ENCODE data around the gene POLD3.
A peak's percentile ranks its signal among the peaks of the same experiment; 100 is the strongest.

POLD3 gene

DNA sequence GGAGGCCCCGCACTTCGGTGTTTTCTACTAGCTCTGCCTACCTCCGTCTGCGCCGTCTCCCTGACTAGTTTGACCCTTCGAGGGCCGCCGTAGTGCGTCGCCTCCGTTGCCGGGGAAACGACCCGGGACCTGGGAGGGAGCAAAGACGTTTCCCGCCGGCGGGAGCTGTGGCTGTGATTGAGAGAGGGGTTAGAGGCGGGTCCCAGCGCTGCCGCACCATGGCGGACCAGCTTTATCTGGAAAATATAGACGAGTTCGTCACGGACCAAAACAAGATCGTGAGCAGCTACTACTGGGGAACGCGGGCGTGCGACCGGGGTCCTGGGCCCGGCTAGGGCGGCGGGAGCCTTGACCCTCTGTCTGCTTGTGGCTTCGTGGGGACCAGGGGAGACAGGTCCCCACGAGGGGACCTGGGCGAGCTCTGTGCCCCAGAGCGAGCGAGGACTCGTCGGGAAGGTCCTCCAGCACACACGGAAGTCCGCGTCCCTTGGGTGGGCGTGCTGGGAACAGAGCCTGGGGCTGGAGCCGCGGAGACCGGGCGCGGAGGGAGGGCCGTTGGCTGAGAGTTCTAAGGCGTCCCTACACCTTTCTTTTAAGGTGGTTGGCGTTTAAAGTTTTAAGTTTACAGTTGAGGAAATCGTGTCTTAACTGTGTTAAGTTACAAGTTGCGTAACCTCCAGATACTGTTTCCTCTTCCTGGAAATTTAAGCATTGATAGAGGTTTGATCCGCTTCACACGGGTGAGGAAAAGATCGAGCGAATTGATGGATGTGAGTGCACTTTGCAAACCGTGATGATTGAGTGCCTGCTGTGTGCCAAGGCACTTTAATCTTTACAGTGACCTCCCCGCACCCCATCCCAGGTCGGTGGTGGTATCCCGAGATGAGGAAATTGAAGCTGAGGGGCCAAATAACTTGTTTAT, at the start of gene POLD3:
POLD3 (plus strand) TSS at position 142 of the 922 bp plus-strand sequence; CDS start at position 219, 77 bp downstream.
- peak; percentile 83 for DNase-seq

DNA sequence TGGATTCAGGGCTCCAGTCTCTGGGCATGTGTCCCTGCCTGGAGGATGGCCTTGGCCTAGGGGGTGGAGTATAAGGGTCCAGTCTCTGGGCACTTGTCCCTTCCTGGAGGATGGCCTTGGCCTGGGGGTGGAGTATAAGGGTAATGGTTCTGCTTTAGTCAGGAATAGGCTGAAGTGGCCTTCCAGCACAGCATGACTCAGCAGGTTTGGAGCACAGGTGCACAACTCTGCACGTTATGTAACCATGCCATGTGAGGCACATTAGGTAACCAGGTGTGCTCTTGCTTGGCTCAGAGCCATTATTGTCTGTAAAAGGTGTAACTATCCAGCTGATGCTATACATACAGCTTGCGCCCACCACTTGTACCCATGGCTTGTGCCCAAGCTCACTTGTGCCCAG, 48.4 kb upstream of the POLD3 start:
- peak; percentile 7 for DNase-seq

DNA sequence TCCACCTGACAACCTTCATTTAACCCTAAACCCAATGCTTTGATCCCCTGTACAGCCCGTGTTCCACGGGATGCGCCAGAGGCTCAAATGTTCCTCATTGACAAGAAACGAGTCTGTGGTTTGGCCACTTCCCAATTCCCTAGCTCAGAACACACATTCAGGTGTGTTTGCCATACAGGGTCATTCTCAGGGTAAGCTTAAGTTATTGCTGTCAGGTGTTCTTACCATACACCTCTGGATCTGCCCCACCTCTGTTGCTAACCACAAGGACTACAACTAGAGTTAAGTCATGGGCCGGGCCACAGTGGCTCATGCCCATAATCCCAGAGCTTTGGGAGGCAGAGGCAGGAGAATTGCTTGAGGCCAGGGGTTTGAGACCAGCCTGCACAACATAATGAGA, 45.6 kb upstream of the POLD3 start:
- DNase-seq = no peak

GRCh38 chr11:74550991-74551753, 41.2 kb upstream of the POLD3 start:
- DNase-seq = no peak

DNA sequence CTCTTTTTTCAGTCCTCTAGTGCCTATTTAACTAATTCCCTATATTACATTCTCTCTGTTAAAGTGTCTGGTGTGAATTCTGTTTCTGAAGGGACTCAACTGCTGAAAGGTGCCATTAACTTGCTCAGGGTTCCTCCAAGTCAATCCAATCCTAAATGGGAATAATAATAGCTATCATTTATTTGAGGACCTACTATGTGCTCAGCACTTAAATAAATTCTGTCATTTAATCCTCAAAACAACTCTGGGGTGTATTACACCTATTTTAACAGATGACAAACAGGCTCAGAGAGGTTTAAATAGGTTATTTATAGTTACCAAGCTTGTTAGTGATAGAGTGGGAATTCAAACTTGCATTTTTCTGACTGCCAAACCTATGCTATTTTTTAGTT, 40.6 kb upstream of the POLD3 start:
- no peak for DNase-seq

DNA sequence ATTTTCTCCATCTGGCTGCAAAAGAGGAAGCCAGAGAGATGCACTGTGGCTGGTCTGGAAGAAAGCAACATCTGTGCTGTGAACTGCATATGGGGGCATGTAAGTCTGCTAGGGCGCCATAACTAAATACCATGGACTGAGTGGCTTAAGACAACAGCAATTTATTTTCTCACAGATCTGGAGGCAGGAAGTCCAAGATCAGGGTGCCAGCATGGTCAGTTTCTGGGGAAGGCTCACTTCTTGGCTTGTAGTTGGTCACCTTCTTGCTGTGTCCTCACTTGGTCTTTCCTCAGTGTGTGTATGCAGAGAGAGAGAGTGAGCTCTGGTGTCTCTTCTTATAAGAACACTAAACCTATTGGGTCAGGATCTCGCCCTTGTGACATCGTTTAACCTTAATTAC, 34.9 kb upstream of the POLD3 start:
- no peak for DNase-seq

GRCh38 chr11:74559110-74559933, 33.1 kb upstream of the POLD3 start:
- no peak for DNase-seq

DNA sequence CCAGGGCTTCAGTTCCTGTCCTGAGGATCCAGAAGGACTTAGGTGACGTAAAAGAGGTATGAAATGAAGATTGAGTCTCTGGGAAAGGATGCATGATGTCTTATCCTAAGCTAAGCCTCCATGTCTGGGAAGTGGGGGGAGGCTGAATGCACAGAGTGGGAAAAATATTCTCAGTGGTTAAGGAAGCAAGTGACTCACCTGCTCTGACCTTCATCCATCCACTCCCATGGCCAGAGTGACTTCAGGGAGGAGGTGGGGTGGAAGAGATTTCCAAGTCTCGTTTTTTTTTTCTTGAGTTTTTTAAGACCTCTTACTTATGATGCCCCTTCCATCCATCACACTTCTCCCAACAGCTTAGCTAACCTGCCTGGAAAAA, 32.5 kb upstream of the POLD3 start:
- no peak for DNase-seq

GRCh38 chr11:74566146-74566960, 26.0 kb upstream of the POLD3 start:
- DNase-seq = no peak

GRCh38 chr11:74568028-74568427, 24.4 kb upstream of the POLD3 start:
- no peak for DNase-seq

DNA sequence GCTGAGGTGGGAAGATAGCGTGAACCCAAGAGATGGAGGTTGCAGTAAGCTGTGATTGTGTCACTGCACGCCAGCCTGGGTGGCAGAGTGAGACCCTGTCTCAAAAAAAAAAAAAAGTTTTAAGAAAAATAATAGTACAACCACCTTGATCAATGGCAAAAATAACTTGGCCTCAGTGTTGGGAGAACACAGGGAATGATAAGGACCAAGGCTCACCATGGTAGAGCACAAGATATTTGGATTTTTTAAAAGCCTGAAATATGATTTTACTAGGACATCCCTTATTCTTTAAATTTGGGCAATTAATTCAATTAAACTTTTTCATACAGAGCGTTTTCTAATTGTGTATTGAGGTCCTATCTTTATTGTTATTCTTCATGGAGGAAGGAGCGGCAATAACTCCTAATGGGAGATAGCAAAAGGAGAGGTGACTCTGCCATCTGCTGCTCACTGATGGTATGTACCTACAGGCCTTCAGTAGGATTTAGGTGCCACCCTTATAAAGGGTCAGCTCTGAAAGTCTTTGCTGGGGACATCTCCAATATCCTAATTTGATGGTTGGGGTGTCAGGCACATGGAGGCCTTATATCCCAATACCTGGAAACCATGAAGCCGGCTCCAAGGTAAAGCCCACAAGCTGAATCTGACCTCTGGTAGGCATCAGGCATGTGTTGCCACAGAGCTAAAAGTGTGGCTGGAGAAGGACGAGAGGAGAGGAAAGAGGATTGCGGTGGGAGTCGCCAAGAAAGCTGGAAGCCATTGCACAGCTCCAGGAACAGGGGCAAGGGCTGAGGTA, 21.9 kb upstream of the POLD3 start:
- no peak for DNase-seq

GRCh38 chr11:74571062-74571399, 21.4 kb upstream of the POLD3 start:
- DNase-seq = no peak

- DNase-seq = no peak
Observed at GRCh38 chr11:74572349-74572748, 20.0 kb upstream of the POLD3 start.

- no peak for DNase-seq
Observed at GRCh38 chr11:74574563-74574962, 17.8 kb upstream of the POLD3 start.

- no peak for DNase-seq
Observed at GRCh38 chr11:74575999-74576398, 16.4 kb upstream of the POLD3 start.

- DNase-seq = no peak
Observed at GRCh38 chr11:74577181-74577580, 15.2 kb upstream of the POLD3 start.

DNA sequence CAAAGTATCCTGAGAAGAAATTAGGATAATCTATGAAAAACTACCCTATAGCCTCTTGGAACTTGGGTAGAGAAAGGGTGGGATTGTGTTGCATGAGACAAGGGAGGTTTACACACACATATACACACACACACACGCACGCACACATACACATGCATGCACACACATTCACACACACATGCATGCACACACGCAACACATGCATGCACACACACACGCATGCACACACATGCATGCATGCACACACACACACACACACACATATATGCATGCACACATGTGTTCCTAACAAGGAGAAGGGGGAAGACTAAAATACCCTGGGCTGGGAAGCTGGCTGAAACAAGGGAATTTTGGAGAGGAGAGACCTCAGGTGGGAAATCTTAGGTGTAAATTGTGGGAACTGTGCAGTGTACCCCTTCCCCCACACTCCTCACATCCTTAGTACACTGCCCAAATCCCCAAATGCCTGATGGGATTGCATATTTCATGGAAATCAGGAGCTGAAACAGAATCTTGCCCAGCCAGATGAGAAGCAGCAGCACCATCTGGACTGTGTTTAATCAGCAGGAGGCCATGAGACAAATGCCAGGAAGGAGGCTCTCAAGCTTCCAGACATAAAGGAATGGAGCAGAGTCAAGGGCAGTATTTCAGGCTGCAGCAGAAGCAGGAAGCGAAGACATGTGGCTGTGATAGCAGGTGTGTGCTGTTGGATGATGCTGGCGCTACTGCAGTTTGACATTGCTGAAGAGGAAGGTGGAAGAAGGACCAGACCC, 14.6 kb upstream of the POLD3 start:
- DNase-seq = peak; percentile 73

DNA sequence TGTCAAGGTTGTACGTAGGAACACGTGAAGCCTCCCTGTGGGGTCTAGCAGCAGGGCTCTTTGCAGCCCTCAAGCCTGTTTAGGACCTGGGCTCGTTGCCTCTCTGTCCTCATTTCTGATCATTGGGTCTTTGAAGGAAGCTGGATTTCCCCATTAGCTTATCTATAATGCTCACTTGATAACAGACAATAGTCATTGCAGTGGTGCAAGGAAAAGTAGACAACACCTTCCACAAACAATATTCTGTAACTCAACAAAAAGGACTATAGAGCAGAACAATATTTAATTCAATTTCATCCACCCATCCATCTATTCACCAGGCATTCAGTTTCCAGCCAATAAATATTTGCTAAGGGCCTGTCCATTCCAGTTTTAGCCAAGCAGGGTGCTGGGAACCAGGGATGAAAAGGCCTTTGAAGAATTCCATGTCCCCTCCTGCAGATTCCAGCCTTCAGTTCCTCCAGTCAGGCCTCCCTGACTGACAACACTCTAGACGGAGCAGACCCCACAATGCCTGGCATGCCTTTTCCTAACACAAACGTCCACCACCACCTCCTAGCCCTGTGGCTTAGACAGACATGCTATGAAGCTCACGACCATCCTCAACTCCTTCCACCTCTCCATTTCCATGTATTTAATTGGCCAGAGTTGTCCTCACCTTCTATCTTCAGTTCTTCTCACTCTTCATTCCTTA, 12.7 kb upstream of the POLD3 start:
- no peak for DNase-seq

DNA sequence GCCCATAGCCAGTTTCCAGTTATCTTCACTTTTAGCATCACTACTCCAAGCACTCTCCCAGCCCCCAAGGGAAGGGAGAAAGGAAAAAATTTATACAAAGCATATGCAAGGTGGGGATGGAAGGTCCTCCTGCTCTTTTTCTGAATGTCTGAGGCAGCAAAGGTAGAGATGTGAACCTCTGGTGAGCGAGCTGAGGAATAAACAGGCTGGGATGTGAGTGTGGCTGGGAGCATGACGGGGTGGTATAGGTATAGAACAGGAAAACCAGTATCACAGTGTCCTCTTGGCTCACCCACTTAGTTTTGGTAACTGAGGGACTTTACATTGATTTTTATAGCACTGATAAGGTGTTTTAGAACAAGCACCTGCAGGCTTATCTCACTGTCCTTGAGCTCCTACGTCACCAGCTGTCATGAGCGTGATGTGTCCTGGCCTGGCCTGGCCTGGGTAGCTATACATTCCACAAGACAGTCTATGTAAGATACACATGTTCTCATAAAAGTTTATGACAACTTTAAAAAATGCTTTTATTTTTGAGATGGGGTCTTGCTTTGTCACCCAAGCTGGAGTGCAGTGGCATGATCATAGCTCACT, 10.3 kb upstream of the POLD3 start:
- DNase-seq = no peak

Data from NCI-H2171 (cell line).